ENCODE results near the gene CERS1.

CERS1 gene

GRCh38 chr19:18894254-18895037 is 1.5 kb downstream of the CERS1 start:
- no peaks in the 10 kb centered on the region for H3K79me2 ChIP-seq (ENCODE audit: low read length)
- no peak overlapping the region for H3K27ac ChIP-seq (ENCODE audit: low read length)
- H3K27me3 ChIP-seq (ENCODE audit: low read depth, low read length): no peaks in the 10 kb centered on the region
- H3K9me3 ChIP-seq (ENCODE audit: insufficient read depth, low read length): no peaks in the 10 kb centered on the region
- H3K4me1 ChIP-seq (ENCODE audit: low read length): no peaks in the 10 kb centered on the region
- no peak for TF ChIP-seq EZH2phosphoT487 (IDR thresholded peaks at IDR 0.05; ENCODE audit: low read depth)
- TF ChIP-seq CTCF (IDR thresholded peaks at IDR 0.05; ENCODE audit: low read depth, low read length): no peak
- H3K4me3 ChIP-seq (ENCODE audit: low read length): no peak overlapping the region
- peaks cover 6% of the 10 kb centered on the region for H3K36me3 ChIP-seq (replicated peaks; ENCODE audit: low read depth, low read length)
- H3K9ac ChIP-seq (ENCODE audit: low read length): no peak overlapping the region
- no peak overlapping the region for H2AFZ ChIP-seq (ENCODE audit: low read depth, low read length)
- no peak overlapping the region for H3K4me2 ChIP-seq (ENCODE audit: low read length)
- no peaks in the 10 kb centered on the region for H4K20me1 ChIP-seq (ENCODE audit: insufficient read depth, low read length)

- no peaks in the 10 kb centered on the region for H3K27me3 ChIP-seq (ENCODE audit: low read depth, low read length)
- no peaks in the 10 kb centered on the region for H3K9me3 ChIP-seq (ENCODE audit: insufficient read depth, low read length)
- no peaks in the 10 kb centered on the region for H4K20me1 ChIP-seq (ENCODE audit: insufficient read depth, low read length)
- no peak overlapping the region for H3K27ac ChIP-seq (ENCODE audit: low read length)
- no peaks in the 10 kb centered on the region for H3K79me2 ChIP-seq (ENCODE audit: low read length)
- H3K4me3 ChIP-seq (ENCODE audit: low read length): no peak overlapping the region
- H2AFZ ChIP-seq (ENCODE audit: low read depth, low read length): no peak overlapping the region
- H3K36me3 ChIP-seq (replicated peaks; ENCODE audit: low read depth, low read length): no peaks in the 10 kb centered on the region
- no peak overlapping the region for H3K4me2 ChIP-seq (ENCODE audit: low read length)
- no peak overlapping the region for H3K9ac ChIP-seq (ENCODE audit: low read length)
- TF ChIP-seq EZH2phosphoT487 (IDR thresholded peaks at IDR 0.05; ENCODE audit: low read depth) (no peak), CTCF (IDR thresholded peaks at IDR 0.05; ENCODE audit: low read depth, low read length) (no peak)
- no peaks in the 10 kb centered on the region for H3K4me1 ChIP-seq (ENCODE audit: low read length)
Measured at GRCh38 chr19:18893587-18894253, 2.2 kb downstream of the CERS1 start.

- Histone ChIP-seq H4K20me1 (ENCODE audit: insufficient read depth, low read length) (no peaks in the 10 kb centered on the region), H2AFZ (ENCODE audit: low read depth, low read length) (no peak overlapping the region), H3K27ac (ENCODE audit: low read length) (no peak overlapping the region), H3K4me2 (ENCODE audit: low read length) (no peak overlapping the region), H3K9ac (ENCODE audit: low read length) (no peak overlapping the region), H3K27me3 (ENCODE audit: low read depth, low read length) (no peaks in the 10 kb centered on the region), H3K79me2 (ENCODE audit: low read length) (no peaks in the 10 kb centered on the region), H3K4me3 (ENCODE audit: low read length) (no peak overlapping the region), H3K36me3 (replicated peaks; ENCODE audit: low read depth, low read length) (no peaks in the 10 kb centered on the region), H3K9me3 (ENCODE audit: insufficient read depth, low read length) (no peaks in the 10 kb centered on the region; the same call in 1 of the 2 replicates), H3K4me1 (ENCODE audit: low read length) (no peaks in the 10 kb centered on the region)
- TF ChIP-seq EZH2phosphoT487 (IDR thresholded peaks at IDR 0.05; ENCODE audit: low read depth) (no peak), CTCF (IDR thresholded peaks at IDR 0.05; ENCODE audit: low read depth, low read length) (no peak)
Measured at GRCh38 chr19:18889949-18890745, 5.8 kb downstream of the CERS1 start.

GRCh38 chr19:18886972-18887371 is 9.0 kb downstream of the CERS1 start:
- Histone ChIP-seq H3K27me3 (ENCODE audit: low read depth, low read length) (no peaks in the 10 kb centered on the region), H3K9ac (ENCODE audit: low read length) (no peak overlapping the region)

More at GRCh38 chr19:18886972-18887371, 9.0 kb downstream of the CERS1 start:
- H3K36me3 ChIP-seq (replicated peaks; ENCODE audit: low read depth, low read length): no peaks in the 10 kb centered on the region
- TF ChIP-seq CTCF (IDR thresholded peaks at IDR 0.05; ENCODE audit: low read depth, low read length) (no peak), EZH2phosphoT487 (IDR thresholded peaks at IDR 0.05; ENCODE audit: low read depth) (no peak)
- H3K4me2 ChIP-seq (ENCODE audit: low read length): no peak overlapping the region
- H3K27ac ChIP-seq (ENCODE audit: low read length): no peak overlapping the region
- no peaks in the 10 kb centered on the region for H3K79me2 ChIP-seq (ENCODE audit: low read length)
- no peaks in the 10 kb centered on the region for H3K4me1 ChIP-seq (ENCODE audit: low read length)
- H4K20me1 ChIP-seq (ENCODE audit: insufficient read depth, low read length): no peaks in the 10 kb centered on the region
- no peaks in the 10 kb centered on the region; the same call in 1 of the 2 replicates for H3K9me3 ChIP-seq (ENCODE audit: insufficient read depth, low read length)
- no peak overlapping the region for H2AFZ ChIP-seq (ENCODE audit: low read depth, low read length)
- H3K4me3 ChIP-seq (ENCODE audit: low read length): no peak overlapping the region
